Measurements from ENCODE around the gene LRGUK. TPM values are rescaled to one million over a fixed set of nuclear protein-coding genes. Genes with fewer than 3 reads are reported as not detected.

The LRGUK gene
- total and polyA plus RNA-seq, 2 donors (not counting 3 experiments of a cell fraction or from before 2014, with no cell fraction given) = 0.10 to 0.11 TPM

GRCh38 chr7:134234216-134234615, 107.1 kb downstream of the LRGUK start:
- H3K4me1 ChIP-seq (ENCODE audit: control insufficient read depth, extremely low read depth, insufficient read depth, low read length) = no peaks in the 10 kb centered on the region
- dilution Hi-C loops (cut with MboI; ENCODE audit: extremely low pct_ligation_motif_present, low sequenced_read_pairs) = no loop called here

GRCh38 chr7:134245253-134245652, 118.1 kb downstream of the LRGUK start:
- H3K27me3 ChIP-seq (ENCODE audit: control insufficient read depth in 2 of 2, insufficient read depth in 2 of 2, low read length in 2 of 2) = peaks cover 0 to 2% of the 10 kb centered on the region in 2 experiments
- H3K9ac ChIP-seq (replicated peaks; ENCODE audit: extremely low read depth, insufficient read depth, low read length) = no peak overlapping the region
- TF ChIP-seq GATA2 (IDR thresholded peaks at IDR 0.05; ENCODE audit: insufficient read depth, insufficient read length, low read depth, low read length) (no peak), JUN (IDR thresholded peaks at IDR 0.05; ENCODE audit: borderline replicate concordance, insufficient read depth, insufficient read length, low read depth) (no peak), POLR2A (IDR thresholded peaks at IDR 0.05; ENCODE audit: low read depth, low read length) (no peak), MYC (IDR thresholded peaks at IDR 0.05; ENCODE audit: low read depth, low read length) (no peak)
- ChIA-PET POLR2A (no interaction called here), CTCF (no interaction called here)
- DNase-seq (ENCODE audit: low read depth, low spot score) (no peak), FAIRE-seq (no peak)
- no TSS peak for BruUV-seq (replicated peaks)
- H3K4me3 ChIP-seq (replicated peaks in 1 of 3; ENCODE audit: insufficient read depth in 1 of 3, low read depth in 1 of 3, low read length in 3 of 3) = no peak overlapping the region
- H2AFZ ChIP-seq (ENCODE audit: low read depth, low read length) = no peak overlapping the region
- no peaks in the 10 kb centered on the region for H3K36me3 ChIP-seq (ENCODE audit: control insufficient read depth in 2 of 2, extremely low read depth in 1 of 2, insufficient read depth in 2 of 2, low read length in 2 of 2)
- intact Hi-C loops (cut with micrococcal nuclease) (no loop called here), dilution Hi-C loops (cut with MboI; ENCODE audit: extremely low pct_ligation_motif_present, low sequenced_read_pairs) (no loop called here)
- H3K4me1 ChIP-seq (ENCODE audit: control insufficient read depth, extremely low read depth, insufficient read depth, low read length) = no peaks in the 10 kb centered on the region
- no peaks in the 10 kb centered on the region for H3K9me1 ChIP-seq (replicated peaks; ENCODE audit: control insufficient read depth, extremely low read depth, insufficient read depth, low read length)
- no peak overlapping the region for H3K4me2 ChIP-seq (ENCODE audit: insufficient read depth, low read length)
- no peaks in the 10 kb centered on the region for H3K9me3 ChIP-seq (replicated peaks; ENCODE audit: control insufficient read depth, insufficient read depth, low read length)
- H4K20me1 ChIP-seq (replicated peaks; ENCODE audit: control insufficient read depth, extremely low read depth, insufficient read depth, low read length) = no peaks in the 10 kb centered on the region
- H3K79me2 ChIP-seq (ENCODE audit: control insufficient read depth, insufficient read depth, low read length) = no peaks in the 10 kb centered on the region
- H3K27ac ChIP-seq (ENCODE audit: insufficient read depth, low read depth, low read length) = no peak overlapping the region

More at GRCh38 chr7:134234216-134234615, 107.1 kb downstream of the LRGUK start:
- intact Hi-C loops (cut with micrococcal nuclease) = no loop called here
- no peak overlapping the region for H3K4me3 ChIP-seq (replicated peaks in 1 of 3; ENCODE audit: insufficient read depth in 1 of 3, low read depth in 1 of 3, low read length in 3 of 3)
- H3K9me3 ChIP-seq (replicated peaks; ENCODE audit: control insufficient read depth, insufficient read depth, low read length) = no peaks in the 10 kb centered on the region
- CTCF ChIA-PET = interaction anchor here (1.3 kb wide), 2 partner anchors 15 to 29 kb away, joined by 3 to 4 read pairs; no protein-coding TSS in a partner anchor
- FAIRE-seq = no peak
- H3K79me2 ChIP-seq (ENCODE audit: control insufficient read depth, insufficient read depth, low read length) = no peaks in the 10 kb centered on the region
- no peaks in the 10 kb centered on the region for H3K9me1 ChIP-seq (replicated peaks; ENCODE audit: control insufficient read depth, extremely low read depth, insufficient read depth, low read length)
- DNase-seq (ENCODE audit: low read depth, low spot score) = no peak
- no peak overlapping the region for H3K9ac ChIP-seq (replicated peaks; ENCODE audit: extremely low read depth, insufficient read depth, low read length)
- H3K27ac ChIP-seq (ENCODE audit: insufficient read depth, low read depth, low read length) = no peak overlapping the region
- POLR2A ChIA-PET = no interaction called here
- no peaks in the 10 kb centered on the region for H4K20me1 ChIP-seq (replicated peaks; ENCODE audit: control insufficient read depth, extremely low read depth, insufficient read depth, low read length)
- TF ChIP-seq JUN (IDR thresholded peaks at IDR 0.05; ENCODE audit: borderline replicate concordance, insufficient read depth, insufficient read length, low read depth) (no peak), CTCF (IDR thresholded peaks at IDR 0.05; ENCODE audit: extremely low read depth in 1 of 2, insufficient read depth in 1 of 2, low read depth in 1 of 2, low read length in 2 of 2) (no peak), POLR2AphosphoS5 (IDR thresholded peaks at IDR 0.05; ENCODE audit: insufficient read depth, low read depth, low read length) (no peak)
- no peaks in the 10 kb centered on the region for H3K36me3 ChIP-seq (ENCODE audit: control insufficient read depth in 2 of 2, extremely low read depth in 1 of 2, insufficient read depth in 2 of 2, low read length in 2 of 2)
- H3K27me3 ChIP-seq (ENCODE audit: control insufficient read depth in 2 of 2, insufficient read depth in 2 of 2, low read length in 2 of 2) = no peaks in the 10 kb centered on the region
- H3K4me2 ChIP-seq (ENCODE audit: insufficient read depth, low read length) = no peak overlapping the region
- no peak overlapping the region for H2AFZ ChIP-seq (ENCODE audit: low read depth, low read length)
- BruUV-seq (replicated peaks) = no TSS peak
